MM.1S (cell line): ENCODE measurements around the gene ADM5.

Experiments used
- CTCF ChIP-seq: fragments of 300-600 bp; sonication (generic); IDR thresholded peaks from 2 replicates; pipeline ENCODE4 v1.5.1; 2016; ENCODE audit warnings: antibody characterized with exemption, low read length, mixed read lengths
- EZH2phosphoT487 ChIP-seq: fragments of 300-600 bp; sonication (generic); IDR thresholded peaks from 2 replicates; pipeline ENCODE4 v1.6.1; 2018; ENCODE audit warnings: antibody characterized with exemption, low read length

DNA sequence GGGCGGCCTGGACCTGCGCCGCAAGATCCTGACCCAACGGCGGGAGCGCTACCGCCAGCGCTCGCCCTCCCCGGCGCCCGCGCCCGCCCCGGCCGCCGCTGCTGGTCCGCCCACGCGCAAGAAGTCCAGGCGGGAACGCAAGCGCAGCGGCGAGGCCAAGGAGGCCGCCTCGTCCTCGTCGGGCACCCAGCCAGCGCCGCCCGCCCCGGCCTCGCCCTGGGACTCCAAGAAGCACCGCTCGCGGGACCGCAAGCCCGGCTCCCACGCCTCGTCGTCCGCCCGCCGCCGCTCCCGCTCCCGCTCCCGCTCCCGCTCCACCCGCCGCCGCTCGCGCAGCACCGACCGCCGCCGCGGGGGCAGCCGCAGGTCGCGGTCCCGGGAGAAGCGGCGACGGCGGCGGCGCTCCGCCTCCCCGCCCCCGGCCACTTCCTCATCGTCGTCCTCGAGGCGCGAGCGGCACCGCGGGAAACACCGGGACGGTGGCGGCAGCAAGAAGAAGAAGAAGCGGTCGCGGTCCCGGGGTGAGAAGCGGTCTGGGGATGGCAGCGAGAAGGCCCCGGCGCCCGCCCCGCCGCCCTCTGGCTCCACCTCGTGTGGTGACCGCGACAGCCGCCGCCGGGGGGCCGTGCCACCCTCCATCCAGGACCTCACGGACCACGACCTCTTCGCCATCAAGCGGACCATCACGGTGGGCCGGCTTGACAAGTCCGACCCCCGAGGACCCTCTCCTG, 37.4 kb upstream of the ADM5 start:
- TF ChIP-seq CTCF: no peak
- no peak for TF ChIP-seq EZH2phosphoT487
